Stimulated activated CD8-positive, alpha-beta memory T cell treated with anti-CD3 and anti-CD28 coated beads, Interleukin-4, amount 100 ng/mL, for 4 hours (primary cell): ENCODE results near the gene LMO3.

Experiments
- DNase-seq, 2 donors: peaks; one replicate each; pipeline ENCODE4 v3.0.0-alpha.2; 2020; ENCODE audit warnings: low read depth in 2 of 2, low spot score in 1 of 2

The LMO3 gene

GRCh38 chr12:16606117-16606200 is at the start of gene LMO3:
Gene LMO3, minus strand, starts transcription at chr12:16606162. Its CDS starts 5,302 bp downstream, at chr12:16600860.
- DNase-seq, result no peak

- DNase-seq, result no peak
These were observed 30.6 kb upstream of the LMO3 start for GRCh38 chr12:16636435-16637055.

- no peak for DNase-seq
These were observed 28.8 kb upstream of the LMO3 start for GRCh38 chr12:16634786-16635185.

- DNase-seq, result no peak
These were observed 21.0 kb upstream of the LMO3 start for GRCh38 chr12:16626991-16627390.

- DNase-seq, result no peak
These were observed 16.4 kb upstream of the LMO3 start for GRCh38 chr12:16622338-16622737.

- no peak for DNase-seq
These were observed 13.6 kb upstream of the LMO3 start for GRCh38 chr12:16619537-16619936.

GRCh38 chr12:16618256-16618655 is 12.3 kb upstream of the LMO3 start:
- DNase-seq, result no peak

GRCh38 chr12:16613199-16613598 is 7.2 kb upstream of the LMO3 start:
- no peak for DNase-seq

GRCh38 chr12:16612647-16613046 is 6.7 kb upstream of the LMO3 start:
- no peak for DNase-seq

GRCh38 chr12:16611146-16611545 is 5.2 kb upstream of the LMO3 start:
- DNase-seq, result no peak

- DNase-seq, result no peak
These were observed 4.8 kb upstream of the LMO3 start for GRCh38 chr12:16610743-16611142.

GRCh38 chr12:16610001-16610585 is 4.1 kb upstream of the LMO3 start:
- DNase-seq, result no peak

GRCh38 chr12:16608946-16609539 is 3.1 kb upstream of the LMO3 start:
- no peak for DNase-seq

GRCh38 chr12:16607906-16608775 is 2.2 kb upstream of the LMO3 start:
- no peak for DNase-seq

- DNase-seq, result no peak
These were observed 1.0 kb upstream of the LMO3 start for GRCh38 chr12:16606991-16607390.

GRCh38 chr12:16606201-16606849 is 363 bp upstream of the LMO3 start:
- DNase-seq, result no peak

- DNase-seq, result no peak
These were observed 283 bp downstream of the LMO3 start for GRCh38 chr12:16605642-16606116.

- DNase-seq, result no peak
These were observed 1.2 kb downstream of the LMO3 start for GRCh38 chr12:16604596-16605252.

- no peak for DNase-seq
These were observed 1.9 kb downstream of the LMO3 start for GRCh38 chr12:16603916-16604575.

- DNase-seq, result no peak
These were observed 2.6 kb downstream of the LMO3 start for GRCh38 chr12:16603260-16603915.
